NCI-H2196 (cell line): ENCODE measurements around the gene PSTPIP1.

Experiments used
- DNase-seq: peaks from one replicate; lab custom pipeline; 2025; ENCODE audit not compliant: unreplicated experiment; lab: John Stamatoyannopoulos, UW

PSTPIP1 gene

DNA sequence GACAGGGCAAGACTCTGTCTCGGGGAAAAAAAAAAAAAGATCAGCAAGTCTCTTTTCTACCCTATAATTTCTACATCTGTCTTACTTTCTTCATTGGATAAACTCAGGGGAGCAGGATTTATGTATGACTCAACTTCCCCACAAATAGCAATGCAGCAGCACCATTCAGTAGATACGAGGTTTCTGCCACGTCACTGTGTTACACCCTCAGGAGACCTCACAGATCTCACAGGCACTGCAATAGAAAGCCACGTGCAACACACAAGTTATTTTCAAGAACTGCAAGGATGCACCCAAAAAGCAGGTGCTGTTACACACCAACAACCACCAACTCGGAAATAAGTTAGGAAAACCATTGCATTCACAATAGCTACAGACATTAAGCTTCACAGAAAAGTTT, 45.7 kb downstream of the PSTPIP1 start:
- DNase-seq = no peak

GRCh38 chr15:77042245-77042919, 47.5 kb downstream of the PSTPIP1 start:
- DNase-seq = no peak

DNA sequence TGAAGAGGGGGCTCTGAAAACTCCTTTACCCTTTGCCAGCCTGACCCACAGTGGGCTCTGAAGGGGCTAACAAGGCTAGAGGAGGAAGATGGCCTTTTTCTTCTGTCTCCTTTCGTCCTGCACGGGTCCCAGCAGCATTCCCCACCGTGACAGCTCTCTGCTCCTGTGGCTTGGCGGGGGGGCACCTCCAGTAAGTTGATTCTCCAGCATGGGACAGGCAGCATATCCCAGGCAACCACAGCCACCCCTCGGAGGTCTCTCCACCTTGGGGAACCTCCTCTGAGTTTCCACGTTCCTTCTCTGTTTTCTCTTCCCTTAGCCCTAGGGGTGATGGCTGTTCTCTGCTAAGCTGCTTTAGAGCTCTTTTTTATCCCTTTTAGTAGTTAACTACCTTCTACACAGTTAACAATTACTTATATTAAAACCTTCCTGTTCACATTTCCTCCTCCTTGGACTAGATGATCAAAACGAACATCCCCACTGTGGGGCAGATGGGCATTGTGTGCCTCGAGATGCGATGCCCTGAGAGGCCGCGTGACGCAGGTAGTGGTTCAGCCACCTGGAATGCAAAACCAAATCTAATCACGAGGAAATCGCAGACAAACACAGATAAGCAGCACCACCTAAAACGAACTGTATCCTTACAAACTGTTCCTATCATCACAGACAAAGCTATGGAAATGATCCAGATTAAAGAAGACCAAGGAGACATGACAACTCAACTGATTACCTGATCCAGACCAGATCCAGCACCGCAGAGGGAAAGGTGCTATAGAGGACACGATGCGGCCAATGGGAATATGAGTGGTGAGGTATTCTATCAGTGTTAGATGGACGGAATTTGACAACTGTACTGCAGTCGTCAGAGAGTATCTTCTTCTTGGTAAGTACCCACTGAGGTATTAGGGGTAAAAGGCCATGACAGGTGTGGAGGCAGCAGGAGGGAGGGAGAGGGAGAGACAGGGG, 48.3 kb downstream of the PSTPIP1 start:
- DNase-seq = no peak

GRCh38 chr15:77044228-77045042, 49.5 kb downstream of the PSTPIP1 start:
- no peak for DNase-seq

GRCh38 chr15:77045985-77046384, 51.1 kb downstream of the PSTPIP1 start:
- DNase-seq = no peak

DNA sequence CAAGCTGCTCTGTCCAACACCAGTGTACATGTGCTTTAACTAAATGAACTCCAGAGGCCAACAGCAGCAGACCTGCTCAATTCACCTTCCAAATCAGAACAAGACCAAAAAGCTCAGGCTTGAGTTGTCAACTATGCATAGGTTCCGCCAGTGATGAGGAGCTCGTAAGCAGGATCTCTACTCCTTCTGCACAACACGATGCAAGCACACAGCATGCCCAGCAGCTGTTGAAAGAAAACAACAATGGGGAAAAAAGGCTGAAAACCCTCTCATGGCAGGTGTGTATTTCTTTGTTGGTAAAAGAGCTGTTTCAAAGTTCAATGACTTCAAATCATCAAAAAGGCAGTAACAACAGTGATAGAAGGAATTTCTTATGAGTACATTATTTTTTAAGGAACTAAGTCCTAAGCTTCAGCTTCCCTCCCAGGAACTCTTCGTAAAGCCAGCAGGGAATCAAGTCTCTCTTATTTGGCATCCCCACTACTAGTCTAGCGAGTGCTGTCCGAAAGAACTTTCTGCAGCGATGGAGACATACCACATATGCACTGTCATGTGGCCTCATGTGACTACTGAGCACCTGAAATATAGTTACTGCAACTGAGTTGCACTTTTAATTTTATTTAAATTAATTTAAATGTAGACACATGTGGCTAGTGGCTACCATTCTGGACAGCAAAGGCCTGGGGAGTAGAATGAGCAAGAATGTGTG, 51.9 kb downstream of the PSTPIP1 start:
- no peak for DNase-seq

GRCh38 chr15:77048135-77048876, 53.4 kb downstream of the PSTPIP1 start:
- DNase-seq = no peak

DNA sequence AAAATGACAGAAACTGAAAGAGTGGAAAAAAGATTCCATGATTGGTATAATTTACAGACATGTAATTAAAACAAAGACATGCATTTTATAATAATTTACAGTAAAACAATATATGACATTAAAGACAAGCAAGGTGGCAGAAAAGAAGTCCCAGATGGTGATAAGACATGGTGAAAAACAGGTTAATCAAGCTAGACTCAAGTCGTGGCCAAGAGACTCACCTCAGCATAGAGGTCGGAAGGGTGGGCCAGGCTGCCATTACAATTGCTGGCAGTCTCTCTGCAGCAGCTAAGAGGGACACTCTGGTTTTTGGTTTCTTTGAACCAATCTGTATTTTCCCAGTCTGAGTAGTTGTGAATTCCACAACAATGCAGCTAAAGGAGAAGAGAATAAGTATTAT, 57.6 kb downstream of the PSTPIP1 start:
- no peak for DNase-seq

GRCh38 chr15:77053709-77054108, 58.8 kb downstream of the PSTPIP1 start:
- DNase-seq = no peak

- no peak for DNase-seq
Observed at GRCh38 chr15:77057072-77057471, 62.1 kb downstream of the PSTPIP1 start.

DNA sequence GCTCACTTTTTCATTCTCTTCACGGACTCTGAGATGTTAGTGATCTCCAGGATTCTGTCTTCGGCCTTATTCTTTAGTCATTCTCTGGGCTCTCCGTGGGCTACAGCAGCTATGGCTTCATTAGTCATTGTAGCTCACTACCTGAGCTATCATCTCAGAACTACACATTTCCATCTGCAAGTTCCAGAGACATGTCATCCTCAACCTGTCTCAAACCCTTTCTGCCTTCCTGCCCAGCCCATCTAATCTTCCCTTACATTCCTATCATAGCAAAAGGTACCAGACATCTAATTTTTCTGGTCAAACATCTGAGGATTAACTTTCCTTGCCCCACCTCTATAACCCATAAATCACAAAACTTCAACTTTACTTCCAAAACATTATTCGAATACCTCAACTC, 62.8 kb downstream of the PSTPIP1 start:
- no peak for DNase-seq

DNA sequence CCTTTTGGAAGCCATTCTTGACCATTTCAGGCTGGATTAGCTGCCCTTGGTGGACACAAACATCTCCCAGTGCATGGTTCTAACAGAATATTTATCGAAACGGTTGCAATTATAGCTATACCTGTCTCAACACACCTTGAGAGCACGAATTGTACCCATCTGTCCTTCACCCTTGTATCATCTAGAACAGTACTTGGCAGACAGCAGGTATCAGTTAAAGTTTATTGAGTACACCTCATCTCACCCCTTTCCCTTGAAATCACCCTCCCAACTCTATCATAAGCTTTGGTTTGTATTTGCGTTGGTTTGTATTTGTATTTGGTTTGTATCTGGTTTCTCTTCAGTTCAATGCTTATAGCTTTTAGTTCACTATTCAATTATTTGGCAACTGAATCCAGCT, 63.5 kb downstream of the PSTPIP1 start:
- DNase-seq = no peak

DNA sequence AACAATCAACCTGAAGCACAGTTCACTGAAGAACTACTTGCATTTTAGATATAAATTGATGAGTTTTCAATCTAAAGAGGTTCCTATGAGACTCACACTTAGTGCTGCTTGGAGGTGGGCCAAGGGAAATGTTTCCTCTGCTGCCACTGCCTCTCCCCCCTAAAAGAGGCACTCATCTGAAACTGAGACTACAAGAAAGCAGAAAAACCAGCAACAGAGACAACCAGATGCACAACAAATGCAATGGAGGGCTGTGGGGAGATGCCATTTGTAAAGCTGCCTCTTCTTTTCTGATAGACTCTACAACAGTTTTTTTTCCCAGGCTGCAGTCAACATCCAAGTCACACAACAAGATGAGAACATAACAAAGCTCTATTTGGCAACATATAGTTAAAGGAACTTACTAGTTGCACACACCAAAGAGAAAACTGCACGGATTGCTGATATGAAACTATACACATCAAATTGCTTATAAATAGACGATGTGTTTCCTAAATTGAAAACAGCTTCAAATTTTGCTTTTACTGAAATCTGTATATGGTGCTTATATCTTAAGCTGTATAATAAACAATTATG, 64.9 kb downstream of the PSTPIP1 start:
- DNase-seq = no peak

GRCh38 chr15:77060546-77060945, 65.6 kb downstream of the PSTPIP1 start:
- no peak for DNase-seq

DNA sequence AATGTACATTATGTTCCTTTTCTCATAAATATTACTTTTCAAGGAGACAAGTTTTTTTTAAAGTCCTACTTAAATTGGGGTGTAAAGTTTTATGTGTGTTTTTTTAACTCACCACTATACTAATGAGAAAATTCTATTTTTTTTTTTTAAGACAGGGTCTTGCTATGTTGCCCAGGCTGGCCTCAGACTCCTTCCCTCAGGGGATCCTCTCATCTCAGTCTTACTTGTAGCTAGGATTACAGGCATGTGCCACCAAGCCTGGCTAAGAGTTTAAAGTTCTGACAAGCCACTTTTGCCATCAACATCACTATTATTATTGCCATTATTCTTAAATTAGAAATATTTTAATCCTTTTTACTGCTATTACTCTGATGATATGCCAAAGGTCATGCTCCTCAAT, 68.3 kb downstream of the PSTPIP1 start:
- DNase-seq = no peak

- no peak for DNase-seq
Observed at GRCh38 chr15:77064063-77064462, 69.1 kb downstream of the PSTPIP1 start.

- DNase-seq = no peak
Observed at GRCh38 chr15:77064539-77065308, 69.8 kb downstream of the PSTPIP1 start.

DNA sequence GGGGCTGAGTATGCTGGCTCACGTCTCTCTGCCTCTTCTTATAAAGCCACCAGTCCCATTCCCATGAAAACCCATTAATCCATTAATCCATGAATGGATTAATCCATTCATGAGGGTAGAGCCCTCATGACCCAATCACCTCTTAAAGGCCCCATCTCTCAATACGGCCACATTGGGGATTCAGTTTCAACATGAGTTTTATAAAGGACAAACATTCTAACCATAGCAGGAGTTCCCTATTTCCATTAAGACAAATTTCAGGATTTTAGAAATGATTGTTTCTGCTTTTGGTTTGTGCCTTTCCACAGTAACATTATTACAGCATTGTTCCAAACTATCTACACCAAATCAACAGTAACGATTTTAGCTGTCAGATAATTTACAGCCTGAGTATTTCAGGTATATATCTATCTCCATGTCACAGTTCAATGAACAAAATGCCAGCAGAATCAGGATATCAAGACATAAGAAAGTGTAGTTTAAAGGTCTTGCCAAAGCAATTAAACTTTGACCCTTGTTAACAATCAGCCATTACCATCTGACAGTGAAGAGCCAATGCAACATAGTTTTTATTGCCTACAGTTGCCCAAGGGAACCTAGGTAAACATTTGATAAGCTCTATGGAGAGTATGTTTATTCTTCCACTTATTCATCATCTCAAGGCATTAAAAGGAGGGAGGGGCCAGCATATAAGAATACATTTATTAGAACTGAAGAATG, 72.2 kb downstream of the PSTPIP1 start:
- no peak for DNase-seq
